Nephron (organoid): ENCODE data around the gene CAMKK2.
A peak's percentile ranks its signal among the peaks of the same experiment; 100 is the strongest.
"Not testable (repeated sequence)": the region's sequence is repeated elsewhere in the genome, so short reads cannot be mapped to it uniquely, and the experiment has no call there.

ENCODE experiments used
- H3K27ac Mint-ChIP-seq, 3 experiments: 2 replicates each; pipeline ENCODE4 v1.8.0; 2020; ENCODE audit warnings: mixed read lengths in 3 of 3, mild to moderate bottlenecking in 2 of 3, moderate library complexity in 1 of 3
- H3K27me3 Mint-ChIP-seq: 2 replicates; pipeline ENCODE4 v1.8.0; 2021; ENCODE audit warnings: low read depth, mild to moderate bottlenecking, moderate library complexity, mixed read lengths
- H3K36me3 Mint-ChIP-seq: 2 replicates; pipeline ENCODE4 v1.8.0; 2020; ENCODE audit warnings: low read depth, mixed read lengths
- H3K4me1 Mint-ChIP-seq: 2 replicates; pipeline ENCODE4 v1.8.0; 2020; ENCODE audit warnings: mixed read lengths
- H3K4me3 Mint-ChIP-seq, 3 experiments: 2 replicates each; pipeline ENCODE4 v1.8.0; 2020; ENCODE audit warnings: mild to moderate bottlenecking in 3 of 3, mixed read lengths in 3 of 3, moderate library complexity in 2 of 3
- H3K9me3 Mint-ChIP-seq: 2 replicates; pipeline ENCODE4 v1.8.0; 2020; ENCODE audit warnings: mixed read lengths
- CTCF ChIP-seq, 3 experiments: fragments of 200-600 bp; sonication (generic); IDR thresholded peaks; one replicate each; pipeline ENCODE4 v1.5.0; 2021; ENCODE audit warnings: antibody characterized with exemption in 3 of 3; ENCODE audit not compliant: unreplicated experiment in 3 of 3

Gene CAMKK2

GRCh38 chr12:121230538-121230907 is 66.0 kb downstream of the CAMKK2 start:
- Mint-ChIP-seq H3K4me3 (no peak overlapping the region), H3K27ac (no peak overlapping the region), H3K36me3 (peaks cover 8% of the 10 kb centered on the region), H3K9me3 (no peaks in the 10 kb centered on the region), H3K27me3 (peaks cover 3% of the 10 kb centered on the region), H3K4me1 (no peaks in the 10 kb centered on the region)
- TF ChIP-seq CTCF (IDR thresholded peaks at IDR 0.05; ENCODE audit: unreplicated experiment in 3 of 3), result peak in 1 of 3 experiments; percentile 33

- H3K4me1 Mint-ChIP-seq, H3K27ac Mint-ChIP-seq, H3K27me3 Mint-ChIP-seq, H3K4me3 Mint-ChIP-seq, H3K36me3 Mint-ChIP-seq, H3K9me3 Mint-ChIP-seq: not testable (repeated sequence)
- TF ChIP-seq CTCF (IDR thresholded peaks at IDR 0.05; ENCODE audit: unreplicated experiment in 3 of 3), result peak; percentile 75 to 85 (median 83)
These were observed 66.5 kb downstream of the CAMKK2 start for GRCh38 chr12:121229826-121230537.

- peaks cover 6% of the 10 kb centered on the region for H3K36me3 Mint-ChIP-seq
- no peak overlapping the region for H3K4me3 Mint-ChIP-seq
- no peak for TF ChIP-seq CTCF (IDR thresholded peaks at IDR 0.05; ENCODE audit: unreplicated experiment in 3 of 3)
- H3K4me1 Mint-ChIP-seq, result no peaks in the 10 kb centered on the region
- no peaks in the 10 kb centered on the region for H3K9me3 Mint-ChIP-seq
- H3K27me3 Mint-ChIP-seq, result peaks cover 3% of the 10 kb centered on the region
- H3K27ac Mint-ChIP-seq, result no peak overlapping the region
These were observed 67.4 kb downstream of the CAMKK2 start for GRCh38 chr12:121228919-121229665.

- peaks cover 6% of the 10 kb centered on the region for H3K36me3 Mint-ChIP-seq
- H3K9me3 Mint-ChIP-seq, result no peaks in the 10 kb centered on the region
- H3K4me3 Mint-ChIP-seq, result no peak overlapping the region
- peaks cover under 1% of the 10 kb centered on the region for H3K27me3 Mint-ChIP-seq
- peak overlapping the region in 2 of 3 experiments; percentile 49 to 64 for H3K27ac Mint-ChIP-seq
- no peaks in the 10 kb centered on the region for H3K4me1 Mint-ChIP-seq
- TF ChIP-seq CTCF (IDR thresholded peaks at IDR 0.05; ENCODE audit: unreplicated experiment in 3 of 3), result no peak
These were observed 69.2 kb downstream of the CAMKK2 start for GRCh38 chr12:121227294-121227693.

GRCh38 chr12:121226871-121227270 is 69.6 kb downstream of the CAMKK2 start:
- H3K27ac Mint-ChIP-seq, result peak overlapping the region in 1 of 3 experiments; percentile 49
- not testable (repeated sequence) for H3K36me3 Mint-ChIP-seq, H3K4me3 Mint-ChIP-seq, H3K9me3 Mint-ChIP-seq, H3K27me3 Mint-ChIP-seq, H3K4me1 Mint-ChIP-seq

- Mint-ChIP-seq H3K4me3 (no peak overlapping the region), H3K27ac (no peak overlapping the region), H3K27me3 (no peaks in the 10 kb centered on the region), H3K9me3 (no peaks in the 10 kb centered on the region), H3K36me3 (peaks cover 6% of the 10 kb centered on the region), H3K4me1 (no peaks in the 10 kb centered on the region)
- TF ChIP-seq CTCF (IDR thresholded peaks at IDR 0.05; ENCODE audit: unreplicated experiment in 3 of 3), result no peak
These were observed 70.1 kb downstream of the CAMKK2 start for GRCh38 chr12:121226399-121226798.
